Measurements from ENCODE around the gene OR5V1.
"Not testable (repeated sequence)": the region's sequence is repeated elsewhere in the genome, so short reads cannot be mapped to it uniquely, and the experiment has no call there.

Gene OR5V1

DNA sequence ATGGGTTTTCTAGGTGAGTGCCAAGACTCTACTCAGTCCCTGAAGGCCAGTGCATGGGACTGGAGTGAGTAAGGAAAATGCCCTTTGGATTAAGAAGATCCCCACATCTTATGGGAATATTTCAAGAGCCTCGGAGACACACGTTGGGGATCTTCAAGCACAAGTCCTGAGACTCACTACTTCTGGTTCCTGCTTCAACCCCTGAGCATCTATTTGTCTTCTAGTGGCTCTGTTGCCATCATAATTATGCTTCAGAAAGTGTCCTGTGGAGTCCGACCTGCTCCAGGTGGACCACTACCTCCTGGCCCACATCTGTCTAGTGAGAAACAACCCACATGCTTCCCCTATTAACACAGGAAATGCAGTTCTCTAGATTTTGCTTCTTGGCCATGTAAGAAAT lies at the start of gene OR5V1:
Gene OR5V1, minus strand, starts transcription at position 101 of the 400 bp plus-strand sequence. CDS start 12,670 bp downstream, outside the sequence.
- no peak for DNase-seq (ENCODE audit: low read depth in 2 of 2)

DNA sequence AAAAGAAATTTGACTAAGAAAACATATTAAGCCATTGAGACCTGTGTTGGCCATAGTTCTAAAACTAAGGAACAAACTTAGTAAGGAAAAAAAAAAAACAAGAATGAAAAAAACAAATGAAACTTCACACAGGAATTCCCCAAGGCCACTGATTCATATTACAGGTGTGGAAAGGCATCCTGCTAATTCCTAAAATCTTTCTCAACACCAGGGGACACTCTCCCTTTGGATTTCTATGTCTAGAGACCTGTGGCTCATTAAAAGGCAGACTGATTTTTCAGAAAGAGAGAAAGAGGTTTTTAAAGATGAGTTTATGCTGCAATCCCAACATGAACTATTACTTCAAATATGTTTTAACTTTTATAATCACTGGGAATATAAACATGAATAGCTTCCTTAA lies 45.9 kb upstream of the OR5V1 start, which contains the start of gene OR12D1:
Gene OR12D1, plus strand, starts transcription at position 341 of the 400 bp plus-strand sequence.
- DNase-seq (ENCODE audit: low read depth in 2 of 2): no peak

DNA sequence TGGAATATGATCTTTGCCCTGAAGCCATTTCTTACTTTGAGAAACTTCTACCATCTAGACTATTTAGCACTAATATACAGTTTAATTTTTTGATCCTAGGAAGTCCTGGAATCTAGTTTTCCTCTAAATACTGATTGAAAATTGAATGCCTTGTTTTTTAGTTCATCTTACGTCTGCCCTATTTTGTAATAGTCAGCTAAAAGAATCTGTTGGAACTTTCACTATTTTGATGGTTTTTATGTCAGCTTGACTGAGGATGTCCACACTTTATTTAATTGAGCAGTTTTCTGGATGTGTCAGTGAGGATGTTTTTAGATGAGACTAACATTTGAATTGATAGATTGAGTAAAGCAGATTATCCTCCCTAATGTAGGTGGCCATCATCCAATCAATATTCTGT lies 35.1 kb upstream of the OR5V1 start:
- no peak for DNase-seq (ENCODE audit: low read depth in 2 of 2)

DNA sequence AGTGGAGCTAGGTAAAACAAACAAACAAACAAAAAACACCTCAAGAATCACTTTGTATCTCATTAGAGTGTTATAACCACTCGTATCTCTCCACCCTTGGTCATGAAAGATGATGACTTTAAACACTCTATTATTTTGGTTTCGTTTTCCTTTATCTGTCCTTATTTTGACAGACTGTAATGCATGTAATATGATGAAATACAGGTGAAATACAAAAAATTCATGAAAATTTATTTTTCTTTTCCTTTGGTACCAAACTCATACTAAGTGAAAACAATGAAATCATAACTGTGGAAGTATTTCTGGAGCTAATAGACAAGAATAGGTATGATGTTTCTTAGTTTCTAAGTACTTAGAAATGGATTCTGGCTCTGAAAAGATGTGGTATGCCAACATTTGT lies 30.9 kb upstream of the OR5V1 start:
- no peak for DNase-seq (ENCODE audit: low read depth in 2 of 2)

DNA sequence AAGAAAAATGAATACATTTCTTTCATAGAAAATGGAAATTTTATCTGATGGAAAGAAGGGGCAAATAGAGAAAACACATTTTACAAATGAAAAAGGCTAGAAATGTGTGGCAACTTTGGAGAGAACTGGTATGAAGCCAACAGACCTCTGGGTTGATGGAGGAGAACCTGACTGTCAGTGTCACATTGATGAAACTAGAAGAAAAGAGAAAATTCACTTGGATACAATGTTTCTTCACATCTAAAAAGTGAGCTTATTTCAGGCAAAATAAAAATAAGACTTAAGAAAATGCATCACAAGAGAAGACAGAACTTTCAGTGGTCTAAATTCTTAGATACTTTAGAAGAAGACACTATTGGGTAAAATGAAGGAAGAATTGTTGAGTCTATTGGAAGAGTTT lies 26.7 kb upstream of the OR5V1 start, which contains the start of gene OR12D2:
Gene OR12D2, plus strand, starts transcription at position 301 of the 400 bp plus-strand sequence. CDS start 1,069 bp downstream, outside the sequence.
- DNase-seq (ENCODE audit: low read depth in 2 of 2): no peak

DNA sequence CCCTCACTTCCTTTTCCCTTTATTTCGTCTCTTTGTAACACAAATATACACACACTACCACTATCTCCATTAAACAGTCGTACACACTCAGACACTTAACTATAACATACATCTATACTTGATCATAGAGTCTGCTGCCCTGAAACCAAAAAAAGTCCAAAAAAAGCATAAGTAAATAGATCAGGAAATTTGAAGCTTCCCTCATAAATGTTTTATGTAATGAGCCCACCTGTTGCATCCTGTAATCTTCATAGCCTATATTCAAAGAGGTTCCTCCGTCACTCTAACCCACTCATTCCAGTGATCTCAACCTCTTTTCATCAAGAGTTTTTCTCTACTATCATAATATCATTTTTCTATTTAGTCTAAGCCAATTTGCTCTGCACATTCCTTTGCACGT lies 19.9 kb upstream of the OR5V1 start:
- DNase-seq (ENCODE audit: low read depth in 2 of 2): no peak

GRCh38 chr6:29376003-29376402 lies 7.3 kb upstream of the OR5V1 start:
- no peak for DNase-seq (ENCODE audit: low read depth in 2 of 2)

- no peak for DNase-seq (ENCODE audit: low read depth in 2 of 2)
Measured at GRCh38 chr6:29375191-29375590, 6.5 kb upstream of the OR5V1 start, which contains the start of gene OR12D3. OR12D3 (minus strand) TSS chr6:29375291; CDS start chr6:29375287, 4 bp downstream.

DNA sequence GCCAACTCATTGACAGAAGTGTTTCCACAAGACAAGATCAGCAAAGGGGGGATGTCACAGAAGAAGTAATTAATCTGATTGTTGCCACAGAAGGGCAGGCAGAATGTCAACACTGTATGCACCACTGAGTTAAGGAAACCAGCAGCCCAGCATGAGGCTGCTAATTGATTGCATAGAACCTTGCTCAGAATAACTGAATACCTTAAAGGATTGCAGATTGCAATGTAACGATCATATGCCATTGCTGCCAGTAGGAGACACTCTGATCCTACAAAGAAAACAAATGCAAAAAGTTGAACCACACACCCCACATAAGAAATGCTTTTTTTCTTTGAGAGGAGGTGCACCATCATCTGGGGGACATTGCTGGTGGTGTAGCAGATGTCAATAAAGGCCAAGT lies 13.1 kb downstream of the OR5V1 start:
- no peak for DNase-seq (ENCODE audit: low read depth in 2 of 2)

- no peak for DNase-seq (ENCODE audit: low read depth in 2 of 2)
Measured at GRCh38 chr6:29354980-29355379, 13.7 kb downstream of the OR5V1 start.

GRCh38 chr6:29349348-29349747 lies 19.3 kb downstream of the OR5V1 start:
- DNase-seq (ENCODE audit: low read depth in 2 of 2): not testable (repeated sequence)

- DNase-seq (ENCODE audit: low read depth in 2 of 2): no peak
Measured at GRCh38 chr6:29345380-29345779, 23.3 kb downstream of the OR5V1 start.

DNA sequence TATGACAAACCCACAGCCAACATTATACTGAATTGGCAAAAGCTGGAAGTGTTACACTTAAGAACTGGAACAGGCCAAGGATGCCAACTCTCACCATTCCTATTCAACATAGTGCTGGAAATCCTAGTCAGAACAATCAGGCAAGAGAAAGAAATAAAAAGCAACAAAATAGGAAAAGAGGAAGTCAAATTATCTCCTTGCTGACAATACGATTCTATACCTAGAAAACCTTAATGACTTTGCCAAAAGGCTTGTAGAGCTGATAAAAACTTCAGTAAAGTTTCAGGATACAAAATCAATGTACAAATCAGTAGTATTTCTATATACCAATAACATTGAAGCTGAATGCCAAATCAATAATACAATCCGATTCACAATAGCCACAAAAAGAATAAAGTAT lies 32.4 kb downstream of the OR5V1 start:
- no peak for DNase-seq (ENCODE audit: low read depth in 2 of 2)

DNA sequence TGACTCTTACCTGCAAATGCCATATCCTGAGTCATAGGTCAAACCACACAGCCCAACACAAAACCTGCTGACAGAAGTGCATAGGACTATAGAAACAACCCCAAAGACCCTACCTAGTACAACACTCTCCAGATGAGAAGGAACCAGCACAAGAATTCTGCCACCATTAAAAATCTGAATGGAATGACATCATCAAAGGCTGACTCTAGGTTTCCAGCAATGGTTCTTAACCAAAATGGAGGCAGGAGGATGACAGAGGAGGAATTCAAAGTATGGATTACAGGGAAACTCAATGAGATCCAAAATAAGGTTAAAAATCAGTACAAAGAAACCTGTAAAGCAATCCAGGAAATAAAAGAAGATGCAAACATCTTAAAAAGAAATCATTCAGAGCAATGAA lies 36.0 kb downstream of the OR5V1 start:
- DNase-seq (ENCODE audit: low read depth in 2 of 2): no peak

DNA sequence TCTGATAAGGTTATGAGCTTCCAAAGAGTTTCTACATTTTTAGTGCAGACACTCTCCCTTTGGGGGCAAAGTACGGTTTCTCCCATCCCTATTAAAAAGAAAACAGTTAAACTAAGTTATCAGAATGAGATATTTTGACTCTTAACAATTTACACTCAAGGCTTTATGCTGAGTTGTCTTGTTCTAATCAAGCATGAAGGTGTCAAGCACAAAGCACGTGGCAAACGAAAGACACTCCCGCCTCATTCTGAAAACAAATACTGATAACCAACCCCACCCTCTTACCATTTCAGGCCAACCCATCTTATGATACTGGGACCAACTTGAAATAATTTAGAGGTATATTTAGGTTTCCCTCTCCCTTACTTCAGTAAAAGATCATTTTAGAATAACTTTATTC lies 42.9 kb downstream of the OR5V1 start:
- DNase-seq (ENCODE audit: low read depth in 2 of 2): no peak

- not testable (repeated sequence) for DNase-seq (ENCODE audit: low read depth in 2 of 2)
Measured at GRCh38 chr6:29323332-29323731, 45.3 kb downstream of the OR5V1 start.

DNA sequence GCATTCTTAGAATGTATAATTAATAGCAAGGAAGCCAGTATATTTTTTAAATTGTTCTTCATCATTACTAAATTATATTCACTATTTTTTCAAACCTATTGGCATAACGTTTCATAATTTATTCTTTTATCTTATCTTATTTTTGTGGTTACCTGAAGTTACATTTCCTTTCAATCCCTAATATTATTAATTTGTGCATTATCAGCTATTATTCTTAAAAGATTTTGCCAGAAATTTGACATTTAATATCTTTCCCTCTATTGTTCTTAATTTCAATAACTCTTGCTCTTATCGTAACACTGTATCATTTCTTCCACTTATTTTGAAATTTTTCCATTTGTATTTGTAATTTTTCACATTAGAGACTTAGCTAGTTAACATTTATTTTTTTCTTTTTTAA lies 48.7 kb downstream of the OR5V1 start:
- DNase-seq (ENCODE audit: low read depth in 2 of 2): no peak
